Measurements from ENCODE around the gene EQTN.
A peak's percentile ranks its signal among the peaks of the same experiment; 100 is the strongest.

The EQTN gene

GRCh38 chr9:27297050-27297449 lies at the start of gene EQTN:
EQTN (minus strand) TSS chr9:27297150; CDS start chr9:27297055, 95 bp downstream.
- no peak for DNase-seq (ENCODE audit: low read depth)

DNA sequence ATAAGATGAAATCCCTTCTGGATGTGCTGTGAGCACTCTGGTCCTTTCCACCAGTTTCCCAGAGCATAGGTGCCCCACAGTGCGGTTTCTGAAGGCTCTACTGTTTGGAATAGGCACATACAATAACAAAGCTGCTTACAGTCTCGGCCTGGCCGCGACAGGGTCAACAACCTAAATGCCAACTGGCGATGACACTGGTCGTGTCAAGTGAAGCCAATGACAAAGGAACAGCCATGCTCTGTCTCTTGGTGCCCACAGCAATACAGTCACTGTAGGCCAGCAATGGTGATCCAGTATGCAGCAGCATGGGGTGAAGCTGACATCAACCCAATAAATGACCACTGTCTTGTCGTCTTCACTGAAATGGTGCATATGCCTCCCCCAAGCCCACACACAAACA lies 47.8 kb upstream of the EQTN start:
- no peak for DNase-seq (ENCODE audit: low read depth)

DNA sequence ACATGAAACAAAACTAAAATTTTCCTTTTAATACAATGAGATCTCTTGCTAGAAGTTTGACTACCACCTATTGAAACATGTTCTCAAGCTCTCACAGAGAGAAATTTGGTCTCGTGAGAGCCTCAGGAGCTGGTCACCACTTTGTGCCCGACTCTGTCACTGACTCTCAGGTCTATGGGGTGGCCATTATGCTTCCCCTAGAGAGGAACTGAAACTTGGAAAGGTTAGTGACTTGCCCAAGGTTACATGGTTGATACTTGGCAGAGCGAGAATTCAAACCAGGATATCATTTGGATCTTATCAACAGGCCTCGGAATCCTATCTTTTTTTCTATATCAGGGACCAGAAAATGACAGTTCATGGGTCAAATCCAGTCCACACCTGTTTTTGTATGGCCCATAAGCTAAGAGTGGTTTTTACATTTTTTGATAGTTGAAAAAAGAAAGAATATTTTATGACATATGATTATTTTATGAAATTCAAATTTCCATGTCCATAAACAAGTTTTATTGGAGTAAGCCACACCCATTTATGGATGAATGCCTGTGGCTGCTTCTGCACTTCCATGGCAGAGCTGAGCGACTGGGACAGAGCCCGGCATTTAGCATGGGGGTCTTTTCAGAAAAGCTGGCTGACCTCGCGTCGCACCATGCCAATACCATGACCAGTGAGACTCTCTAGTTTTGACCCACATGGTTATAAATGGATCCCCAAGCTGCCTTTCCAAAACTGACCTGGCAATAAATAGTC lies 44.8 kb upstream of the EQTN start:
- no peak for DNase-seq (ENCODE audit: low read depth)

DNA sequence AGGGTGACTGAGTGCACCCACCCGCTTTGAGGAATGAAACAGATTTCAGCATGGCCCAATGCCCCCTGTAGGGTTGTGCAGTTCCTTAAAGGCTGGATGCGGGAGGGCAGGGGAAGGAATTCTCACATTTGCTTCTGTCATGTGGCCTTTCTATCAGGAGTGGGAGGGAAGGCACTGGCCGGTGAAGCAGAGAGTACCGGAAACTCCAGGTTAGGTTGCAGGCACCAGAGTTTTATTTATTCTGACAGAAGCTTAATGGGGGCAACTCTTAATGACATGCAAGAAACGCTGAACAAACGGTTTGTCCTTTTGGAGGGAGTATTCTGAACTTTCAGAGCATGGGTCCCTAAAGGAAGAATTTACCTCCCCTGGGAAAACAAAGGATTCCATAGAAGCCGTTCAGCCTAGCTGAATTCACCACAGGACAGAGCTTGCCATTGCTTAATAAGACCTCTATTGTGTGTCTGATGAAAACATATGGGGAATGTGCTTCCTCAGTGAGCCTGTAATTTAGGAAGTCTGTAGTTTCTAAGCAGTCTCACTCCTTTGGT lies 44.1 kb upstream of the EQTN start:
- DNase-seq (ENCODE audit: low read depth): no peak

GRCh38 chr9:27340285-27340674 lies 43.3 kb upstream of the EQTN start:
- DNase-seq (ENCODE audit: low read depth): no peak

GRCh38 chr9:27339661-27340284 lies 42.8 kb upstream of the EQTN start:
- DNase-seq (ENCODE audit: low read depth): no peak

DNA sequence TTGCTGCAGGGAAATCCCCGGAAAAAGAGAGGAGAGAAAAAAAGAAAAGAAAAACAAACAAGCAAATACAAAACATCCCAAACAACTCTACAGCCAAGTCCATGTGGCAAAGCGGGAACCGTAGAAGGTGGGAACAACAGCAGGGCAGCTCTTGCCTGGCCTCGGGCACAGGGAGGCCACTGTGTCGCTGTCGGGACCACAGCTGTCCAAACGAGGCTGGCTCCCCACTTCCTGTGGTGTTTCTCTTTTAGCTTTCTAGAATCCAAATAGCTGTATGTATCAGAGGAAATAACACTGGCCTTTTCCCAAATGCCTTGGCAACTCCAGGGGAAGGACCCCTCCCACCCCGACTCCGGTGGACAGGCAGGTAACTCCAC lies 41.6 kb upstream of the EQTN start:
- no peak for DNase-seq (ENCODE audit: low read depth)

GRCh38 chr9:27337833-27338526 lies 41.0 kb upstream of the EQTN start:
- no peak for DNase-seq (ENCODE audit: low read depth)

GRCh38 chr9:27337236-27337635 lies 40.3 kb upstream of the EQTN start:
- no peak for DNase-seq (ENCODE audit: low read depth)

- DNase-seq (ENCODE audit: low read depth): no peak
These were observed 39.9 kb upstream of the EQTN start for GRCh38 chr9:27336829-27337228.

- DNase-seq (ENCODE audit: low read depth): no peak
These were observed 39.2 kb upstream of the EQTN start for GRCh38 chr9:27336126-27336525.

GRCh38 chr9:27335075-27335474 lies 38.1 kb upstream of the EQTN start:
- DNase-seq (ENCODE audit: low read depth): no peak

GRCh38 chr9:27333241-27334052 lies 36.5 kb upstream of the EQTN start:
- peak; percentile 55 for DNase-seq (ENCODE audit: low read depth)

DNA sequence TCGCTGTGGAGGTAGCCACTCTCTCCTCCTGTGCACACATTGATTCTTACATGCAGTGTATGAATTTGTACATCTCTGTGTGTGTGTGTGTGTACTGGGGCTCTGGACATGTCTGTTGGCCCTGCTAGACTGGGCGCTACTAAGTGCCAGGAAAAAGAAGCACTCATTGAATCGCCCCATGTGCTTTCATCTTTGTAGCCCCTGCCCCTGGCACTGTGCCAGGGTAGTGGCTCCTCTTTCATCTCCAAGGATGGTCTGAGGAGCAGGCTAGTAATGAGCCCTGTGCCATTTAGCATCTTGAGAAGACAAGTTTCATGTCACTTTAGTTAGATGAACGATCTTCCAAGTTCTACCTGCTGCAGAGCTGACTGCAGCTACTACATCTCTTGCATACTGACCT lies 34.4 kb upstream of the EQTN start:
- no peak for DNase-seq (ENCODE audit: low read depth)

DNA sequence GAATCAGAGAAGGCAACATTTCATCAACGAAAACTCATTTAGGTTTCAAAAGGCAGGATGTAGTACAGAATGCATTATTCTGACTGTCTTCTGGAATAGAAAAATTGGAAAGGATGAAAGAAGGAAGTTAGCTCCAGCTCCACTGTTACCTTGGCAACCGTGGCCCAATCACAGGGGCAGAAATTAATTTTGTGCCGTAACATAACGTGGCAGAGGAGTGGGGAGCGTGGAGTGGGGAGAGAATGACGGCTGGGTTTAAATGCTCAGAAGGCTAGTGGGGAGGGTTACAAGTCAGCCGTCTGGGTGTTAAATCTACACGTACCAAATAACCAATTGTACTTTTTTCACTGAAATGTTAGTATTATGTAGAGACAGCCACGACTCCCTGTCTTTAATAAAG lies 32.3 kb upstream of the EQTN start:
- DNase-seq (ENCODE audit: low read depth): no peak

GRCh38 chr9:27328483-27328882 lies 31.5 kb upstream of the EQTN start:
- no peak for DNase-seq (ENCODE audit: low read depth)

GRCh38 chr9:27311184-27311583 lies 14.2 kb upstream of the EQTN start:
- DNase-seq (ENCODE audit: low read depth): no peak

DNA sequence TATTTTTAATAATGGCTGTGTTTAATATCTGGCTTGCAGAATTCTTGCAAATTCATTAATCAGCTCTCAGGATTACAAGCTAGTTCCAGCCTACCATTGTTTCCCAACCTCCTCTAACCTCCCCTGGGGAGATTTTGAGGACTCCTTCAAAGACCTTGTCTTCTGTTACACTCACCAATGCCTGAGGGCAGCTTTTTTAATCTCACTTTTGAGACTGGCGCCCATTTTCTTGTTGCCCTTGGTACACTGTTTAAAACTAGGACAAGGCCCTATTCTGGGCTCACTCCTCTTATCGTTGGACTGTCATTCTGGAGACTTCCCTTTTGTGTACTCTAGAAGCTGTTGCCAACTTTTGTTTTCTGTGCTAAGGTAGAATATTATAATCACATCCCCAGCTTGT lies 13.6 kb upstream of the EQTN start:
- no peak for DNase-seq (ENCODE audit: low read depth)

DNA sequence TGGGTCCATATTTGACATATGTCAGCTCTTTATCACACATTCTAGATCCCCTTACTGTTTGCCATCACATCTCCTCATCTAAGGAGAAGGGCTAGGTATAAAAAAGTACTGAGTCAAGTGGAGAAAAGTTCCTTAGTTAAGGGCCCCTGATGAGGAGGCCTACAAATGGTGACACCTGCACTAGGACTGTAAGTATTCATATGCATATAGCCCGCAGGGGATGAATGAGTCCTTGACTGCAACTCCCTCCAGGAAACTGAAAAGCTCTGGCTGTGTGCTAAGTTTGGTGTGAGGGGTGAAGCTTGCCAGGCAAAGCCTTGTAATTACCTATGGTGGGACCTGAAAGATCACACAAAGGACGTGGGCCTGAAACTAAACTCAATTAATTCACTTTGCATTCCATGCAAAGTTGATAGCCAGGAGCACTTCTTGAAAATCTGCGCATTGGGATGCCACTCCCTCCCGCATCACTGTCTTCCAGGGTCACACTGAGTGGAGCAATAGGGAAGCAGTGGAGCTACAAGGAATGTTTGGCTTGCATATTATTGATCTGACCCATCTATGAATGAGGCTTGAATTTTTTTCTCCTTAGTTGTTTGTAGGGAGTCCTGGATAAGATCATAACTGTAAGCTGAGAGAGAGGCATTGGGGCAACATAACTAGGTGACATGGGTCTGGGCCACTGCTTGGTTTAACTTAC lies 11.9 kb upstream of the EQTN start:
- no peak for DNase-seq (ENCODE audit: low read depth)

GRCh38 chr9:27304521-27304920 lies 7.6 kb upstream of the EQTN start:
- DNase-seq (ENCODE audit: low read depth): no peak

DNA sequence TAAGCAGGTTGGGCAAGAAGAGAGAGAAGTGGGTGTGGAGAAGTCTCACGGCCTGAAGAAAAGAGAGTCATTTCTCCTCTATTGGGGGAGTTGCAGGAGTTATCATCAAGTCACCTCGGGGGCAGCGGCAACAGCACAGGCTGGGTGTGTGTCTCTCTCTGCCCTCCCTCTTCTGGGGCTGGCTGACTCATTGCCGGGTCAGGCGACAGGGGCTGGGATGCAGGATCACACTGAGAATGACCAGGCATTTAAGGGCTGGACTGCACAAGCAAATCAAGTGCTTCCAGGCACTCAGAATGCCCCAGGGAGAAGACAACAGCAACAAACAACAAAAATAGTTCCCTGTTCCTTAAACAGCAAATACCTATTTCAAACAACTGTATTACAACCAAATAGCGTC lies 6.3 kb upstream of the EQTN start:
- no peak for DNase-seq (ENCODE audit: low read depth)

DNA sequence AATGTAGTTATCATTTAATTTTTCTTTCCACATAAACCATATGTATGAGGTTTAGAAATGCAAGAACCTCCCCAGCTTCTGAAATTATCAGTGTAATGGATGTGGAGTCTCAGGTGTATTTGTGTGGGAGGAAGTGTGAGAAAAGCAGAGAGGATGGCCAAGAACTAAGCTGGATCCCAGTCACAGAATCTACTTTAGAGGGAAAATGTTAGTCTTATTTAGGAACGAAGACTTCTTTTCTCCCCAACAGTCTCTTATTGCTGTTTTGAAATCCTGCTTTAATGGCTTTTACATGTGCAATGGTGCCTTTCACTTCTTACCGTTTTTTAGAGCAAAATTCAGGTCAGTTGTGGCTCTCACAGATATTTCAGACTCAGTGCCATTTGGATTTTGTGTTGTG lies 3.0 kb downstream of the EQTN start:
- DNase-seq (ENCODE audit: low read depth): no peak
